GM19324 (cell line): ENCODE data around the gene ARID3B.
"Not testable (repeated sequence)": the region's sequence is repeated elsewhere in the genome, so short reads cannot be mapped to it uniquely, and the experiment has no call there.

Experiments
- ATAC-seq: cut with Tn5 transposase; IDR thresholded peaks from one replicate; pipeline ENCODE4 v1.9.1; 2021; ENCODE audit warnings: mild to moderate bottlenecking, moderate library complexity; ENCODE audit not compliant: unreplicated experiment, low FRiP score

The ARID3B gene, protein sequence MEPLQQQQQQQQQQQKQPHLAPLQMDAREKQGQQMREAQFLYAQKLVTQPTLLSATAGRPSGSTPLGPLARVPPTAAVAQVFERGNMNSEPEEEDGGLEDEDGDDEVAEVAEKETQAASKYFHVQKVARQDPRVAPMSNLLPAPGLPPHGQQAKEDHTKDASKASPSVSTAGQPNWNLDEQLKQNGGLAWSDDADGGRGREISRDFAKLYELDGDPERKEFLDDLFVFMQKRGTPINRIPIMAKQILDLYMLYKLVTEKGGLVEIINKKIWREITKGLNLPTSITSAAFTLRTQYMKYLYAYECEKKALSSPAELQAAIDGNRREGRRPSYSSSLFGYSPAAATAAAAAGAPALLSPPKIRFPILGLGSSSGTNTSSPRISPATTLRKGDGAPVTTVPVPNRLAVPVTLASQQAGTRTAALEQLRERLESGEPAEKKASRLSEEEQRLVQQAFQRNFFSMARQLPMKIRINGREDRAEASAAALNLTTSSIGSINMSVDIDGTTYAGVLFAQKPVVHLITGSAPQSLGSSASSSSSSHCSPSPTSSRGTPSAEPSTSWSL

DNA sequence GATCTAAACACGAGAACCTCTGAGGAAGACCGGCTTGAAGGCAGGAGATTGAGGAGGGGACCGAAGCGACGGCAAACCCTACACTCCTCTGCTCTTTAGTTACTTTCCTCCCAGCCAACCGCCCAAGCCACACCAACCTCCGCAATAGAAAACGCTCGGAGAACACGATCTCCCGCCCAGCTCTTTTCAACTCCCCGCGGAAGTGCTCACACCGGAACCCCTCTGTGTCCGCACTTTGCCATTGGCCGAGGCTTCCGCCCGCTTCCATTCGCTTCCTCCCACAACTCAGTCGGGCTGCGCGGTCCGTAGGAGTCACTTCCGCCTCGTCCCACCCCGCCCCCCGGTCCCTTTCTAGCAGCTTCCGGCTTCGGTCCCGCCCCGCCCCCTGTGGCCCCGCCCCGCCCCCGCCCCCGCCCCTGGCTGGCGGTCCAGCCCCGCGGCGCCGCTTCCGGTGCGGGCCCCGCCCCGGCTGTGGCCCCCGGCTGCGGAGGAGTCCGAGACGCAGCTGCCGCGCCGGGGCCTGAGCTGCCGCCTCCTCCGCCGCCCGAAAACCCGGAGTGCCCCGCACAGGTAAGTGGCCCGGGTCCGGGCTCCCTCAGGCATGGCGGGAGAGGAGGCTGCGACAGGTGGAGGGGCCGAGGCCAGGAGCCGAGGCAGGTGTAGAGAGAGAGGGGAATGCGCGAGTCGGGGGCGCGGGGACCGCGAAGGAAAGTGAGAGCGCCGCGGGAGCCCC lies at the start of gene ARID3B:
ARID3B (plus strand) TSS at position 460 of the 733 bp plus-strand sequence. CDS start 2,717 bp downstream, outside the sequence.
- peak; percentile 78 for ATAC-seq

DNA sequence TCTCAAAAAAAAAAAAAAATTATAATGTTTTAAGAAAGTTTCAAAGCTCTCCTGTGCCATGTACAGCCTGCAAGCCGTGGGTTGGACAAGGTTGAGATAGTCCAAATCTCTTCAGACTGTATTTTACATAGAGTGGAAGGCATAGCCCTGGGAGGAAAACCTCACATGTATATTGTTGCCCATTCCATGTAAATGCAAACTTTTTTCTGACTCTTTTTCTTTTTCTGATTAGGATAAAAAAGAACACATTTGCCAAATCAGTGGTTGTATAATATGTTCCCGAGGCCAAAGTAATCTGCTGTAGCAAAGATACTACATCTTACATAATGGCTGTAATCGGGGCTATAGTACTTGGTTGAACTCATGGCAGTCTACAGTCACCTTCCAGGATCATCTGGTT lies 44.4 kb upstream of the ARID3B start:
- ATAC-seq, result no peak

DNA sequence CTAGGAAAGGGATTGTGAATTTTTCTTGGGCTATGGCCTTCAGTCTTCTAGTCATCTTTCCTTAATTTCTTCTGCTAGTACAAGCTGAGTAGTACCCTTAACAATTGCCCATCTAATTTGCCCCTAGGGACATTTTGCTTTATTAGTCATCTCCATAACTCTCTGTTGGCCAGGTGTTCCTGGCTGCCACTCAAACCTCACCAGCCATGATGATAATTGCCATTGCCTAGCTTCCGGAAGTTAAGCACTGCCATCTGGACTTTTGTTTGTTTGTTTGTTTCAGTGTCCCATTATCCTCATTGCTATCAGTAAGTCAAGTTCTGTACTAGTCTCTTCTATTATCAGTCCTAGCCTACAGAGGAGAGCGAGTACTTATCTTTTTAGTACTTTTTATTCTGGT lies 43.4 kb upstream of the ARID3B start:
- no peak for ATAC-seq

DNA sequence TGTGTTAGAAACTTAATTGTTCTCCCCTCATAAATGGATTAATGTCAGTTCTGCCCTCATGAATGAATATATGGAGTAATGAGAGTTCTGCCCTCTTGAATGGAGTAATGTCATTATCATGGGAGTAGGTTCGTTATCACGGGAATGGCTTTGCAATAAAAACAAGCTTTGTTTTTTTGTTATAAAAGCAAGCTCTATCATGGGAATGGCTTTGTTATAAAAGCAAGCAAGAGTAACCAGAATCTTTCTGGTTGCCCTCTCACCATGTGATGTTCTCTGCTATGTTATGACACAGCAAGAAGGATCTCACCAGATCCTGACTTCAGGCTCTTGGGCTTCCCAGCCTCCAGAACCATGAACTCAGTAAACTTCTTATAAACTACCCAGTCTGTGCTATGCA lies 41.7 kb upstream of the ARID3B start:
- no peak for ATAC-seq

DNA sequence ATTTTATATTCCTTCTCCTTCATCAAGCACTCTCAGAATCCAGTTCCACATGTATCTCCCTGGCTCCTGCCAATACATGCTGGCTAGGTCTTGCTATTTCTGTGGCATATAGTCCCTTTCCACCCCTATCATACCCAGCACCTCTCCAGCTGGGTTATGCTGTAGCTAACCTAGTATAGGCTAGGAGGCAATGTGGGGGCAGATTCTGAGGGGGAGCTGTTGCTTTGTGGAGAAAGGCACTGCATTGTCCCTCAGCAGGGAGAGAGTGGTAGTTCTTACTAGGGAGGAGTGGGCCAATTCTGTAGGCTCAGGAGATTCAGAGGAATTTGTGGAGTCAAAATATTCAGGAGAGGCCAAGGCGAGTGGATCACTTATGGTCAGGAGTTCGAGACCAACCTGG lies 40.6 kb upstream of the ARID3B start:
- ATAC-seq, result no peak

DNA sequence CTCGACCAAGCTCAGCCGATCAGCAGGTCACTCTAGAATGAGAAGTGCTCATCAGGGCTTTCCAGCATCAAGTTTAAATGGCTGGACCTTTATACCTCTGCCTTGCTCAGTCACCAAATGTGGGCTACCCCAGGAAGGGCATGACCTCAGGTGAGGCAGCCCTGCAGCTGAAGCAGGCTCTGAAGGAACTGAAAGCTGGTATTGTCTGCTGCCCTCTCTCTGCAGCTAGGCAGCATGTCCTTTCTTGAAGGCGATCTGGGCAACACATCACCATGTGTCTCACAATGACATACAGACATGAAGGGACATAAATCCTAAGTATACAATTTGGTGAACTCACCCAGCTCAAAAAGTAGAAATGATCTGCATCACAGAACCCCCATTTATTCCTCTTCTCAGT lies 38.7 kb upstream of the ARID3B start:
- ATAC-seq, result no peak

DNA sequence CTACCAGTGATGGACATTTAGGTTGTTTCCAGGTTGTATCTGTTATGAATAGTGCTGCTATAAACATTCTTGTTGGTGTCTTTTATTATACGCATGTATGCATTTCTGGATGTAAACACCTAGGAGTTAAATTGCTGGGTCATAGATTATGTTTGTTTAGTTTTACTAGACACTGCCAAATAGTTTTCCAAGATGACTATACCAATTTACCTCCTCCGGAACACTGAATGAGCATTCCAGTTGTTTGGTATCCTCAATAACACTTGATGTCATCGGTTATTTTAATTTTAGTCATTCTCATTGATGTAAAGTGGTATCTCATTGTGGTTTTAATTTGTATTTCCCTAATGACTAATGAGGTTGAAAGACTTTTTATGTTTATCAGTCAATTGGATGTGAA lies 36.6 kb upstream of the ARID3B start:
- no peak for ATAC-seq

DNA sequence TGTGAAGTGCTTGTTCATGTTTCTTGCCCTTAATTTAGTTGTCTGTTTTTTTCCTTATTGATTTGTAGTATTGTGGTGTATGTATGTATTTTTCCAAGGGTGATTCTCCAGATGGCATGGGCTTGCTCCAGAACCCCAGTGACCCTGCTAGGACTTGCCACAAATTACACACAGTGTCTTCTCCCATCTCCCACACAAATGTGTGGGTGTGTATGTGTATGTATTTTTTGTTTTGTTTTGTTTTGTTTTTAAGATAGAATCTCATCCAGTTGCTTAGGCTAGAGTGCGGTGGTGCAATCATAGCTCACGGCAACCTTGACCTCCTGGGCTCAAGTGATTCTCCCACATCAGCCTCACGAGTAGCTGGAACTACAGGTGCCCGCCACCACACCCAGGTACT lies 36.2 kb upstream of the ARID3B start:
- no peak for ATAC-seq

DNA sequence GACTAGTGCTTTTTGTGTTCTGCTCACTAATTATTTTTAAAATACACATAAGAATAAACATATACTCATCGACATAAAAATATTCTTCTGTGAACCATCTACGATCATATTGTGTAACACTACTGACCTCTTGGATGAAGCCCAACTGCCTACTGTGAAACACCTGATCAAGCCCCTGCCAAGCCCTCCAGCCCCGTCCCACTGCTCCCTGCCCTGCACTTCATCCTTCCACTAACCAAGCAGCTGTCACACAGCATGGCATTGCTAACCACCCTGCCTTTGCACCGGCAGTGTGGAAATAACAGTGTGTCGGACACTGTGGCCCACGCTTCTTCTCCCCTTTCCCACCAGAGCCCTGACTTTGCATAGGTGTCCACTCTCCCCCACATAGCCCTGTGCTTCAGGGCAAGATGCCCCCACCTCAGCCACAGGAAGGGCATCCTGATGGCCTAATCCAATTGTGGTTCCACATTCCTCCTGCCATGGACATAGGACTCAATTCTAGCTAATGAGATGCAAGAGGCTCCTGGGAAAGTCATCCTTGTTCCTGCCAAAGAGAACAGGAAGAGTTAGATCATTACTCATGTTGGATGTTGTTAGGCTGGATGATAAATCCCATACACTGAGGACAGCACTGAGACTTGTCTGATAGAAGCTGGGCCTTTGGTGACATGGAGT lies 35.0 kb upstream of the ARID3B start:
- no peak for ATAC-seq

DNA sequence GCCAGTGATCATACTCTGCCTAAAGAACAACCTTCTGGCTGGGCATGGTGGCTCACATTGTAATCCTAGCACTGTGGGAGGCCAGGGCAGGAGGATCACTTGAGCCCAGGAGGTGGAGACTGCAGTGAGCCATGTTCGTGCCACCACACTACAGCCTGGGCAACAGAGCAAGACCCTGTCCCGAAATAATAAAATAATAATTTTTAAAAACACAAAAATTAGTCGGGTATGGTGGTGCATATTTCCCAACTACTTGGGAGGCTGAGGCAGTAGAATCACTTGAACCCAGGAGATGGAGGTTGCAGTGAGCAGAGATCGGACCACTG lies 34.5 kb upstream of the ARID3B start:
- no peak for ATAC-seq

DNA sequence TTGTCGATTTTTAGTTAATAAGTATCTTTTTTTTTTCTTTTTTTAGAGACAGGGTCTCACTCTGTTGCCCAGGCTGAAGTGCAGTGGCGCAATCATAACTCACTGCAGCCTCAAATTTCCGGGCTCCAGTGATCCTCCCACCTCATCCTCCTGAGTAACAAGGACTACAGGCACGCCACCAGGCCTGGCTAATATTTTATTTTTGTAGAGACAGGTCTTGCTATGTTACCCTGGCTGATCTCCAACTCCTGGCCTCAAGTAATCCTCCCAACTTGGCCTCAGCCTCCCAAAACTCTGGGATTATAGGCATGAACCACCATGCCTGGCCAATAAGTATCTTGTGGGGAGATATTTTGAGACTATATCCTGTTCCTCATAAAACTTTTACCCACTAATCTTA lies 29.4 kb upstream of the ARID3B start:
- ATAC-seq, result peak; percentile 37

DNA sequence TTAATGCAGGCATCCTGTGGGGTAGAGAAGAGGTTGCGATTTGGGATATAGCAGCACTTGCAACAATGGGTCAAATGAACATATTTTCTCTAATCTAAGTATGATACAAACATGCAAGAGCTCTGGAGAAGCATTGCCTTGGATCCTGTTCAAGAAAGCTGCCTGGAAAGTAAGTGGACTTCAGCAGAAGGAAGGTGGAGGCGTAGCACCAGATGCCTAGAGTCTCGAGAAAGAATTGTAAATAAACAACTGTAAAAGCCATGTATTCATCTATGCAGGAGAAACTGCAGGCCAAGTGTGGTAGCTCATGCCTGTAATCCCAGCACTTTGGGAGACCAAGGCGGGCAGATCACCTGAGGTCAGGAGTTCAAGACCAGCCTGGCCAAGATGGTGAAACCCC lies 27.0 kb upstream of the ARID3B start:
- ATAC-seq, result not testable (repeated sequence)

DNA sequence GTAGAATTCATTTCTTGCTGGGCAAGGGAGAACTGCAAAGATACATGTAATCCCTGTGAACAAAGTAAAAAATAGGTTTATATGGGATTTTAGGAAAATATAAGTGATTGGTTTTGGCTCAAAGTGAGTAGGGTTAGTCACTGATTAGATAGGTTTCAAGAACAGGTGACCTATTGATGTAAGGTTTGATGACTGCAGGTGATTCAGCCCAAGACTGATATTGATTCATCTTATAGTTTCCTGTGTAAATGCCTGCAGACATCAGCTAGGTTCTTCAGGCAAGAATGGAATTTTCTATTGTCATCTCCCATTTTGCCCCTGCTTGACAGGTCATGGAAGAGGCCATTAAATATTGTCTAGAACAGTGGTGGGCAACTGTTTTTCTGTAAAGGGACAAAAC lies 23.9 kb upstream of the ARID3B start:
- no peak for ATAC-seq

DNA sequence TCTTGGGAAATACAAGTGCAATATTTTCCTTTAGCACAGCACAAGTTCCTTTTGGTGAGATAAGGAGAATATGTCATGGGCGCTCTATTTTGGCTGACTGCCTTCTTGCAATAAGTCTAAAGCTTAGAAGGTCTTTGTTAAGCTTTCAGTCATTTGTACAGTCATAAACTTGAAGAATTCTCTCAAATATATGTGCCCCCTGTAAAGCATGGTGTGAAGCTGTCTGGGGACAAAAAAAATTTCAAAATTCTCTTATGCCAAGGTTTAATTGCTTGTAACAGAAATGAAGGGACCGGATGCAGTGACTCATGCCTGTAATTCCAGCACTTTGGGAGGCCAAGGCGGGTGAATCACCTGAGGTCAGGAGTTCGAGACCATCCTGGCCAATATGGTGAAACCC lies 21.7 kb upstream of the ARID3B start:
- ATAC-seq, result no peak

DNA sequence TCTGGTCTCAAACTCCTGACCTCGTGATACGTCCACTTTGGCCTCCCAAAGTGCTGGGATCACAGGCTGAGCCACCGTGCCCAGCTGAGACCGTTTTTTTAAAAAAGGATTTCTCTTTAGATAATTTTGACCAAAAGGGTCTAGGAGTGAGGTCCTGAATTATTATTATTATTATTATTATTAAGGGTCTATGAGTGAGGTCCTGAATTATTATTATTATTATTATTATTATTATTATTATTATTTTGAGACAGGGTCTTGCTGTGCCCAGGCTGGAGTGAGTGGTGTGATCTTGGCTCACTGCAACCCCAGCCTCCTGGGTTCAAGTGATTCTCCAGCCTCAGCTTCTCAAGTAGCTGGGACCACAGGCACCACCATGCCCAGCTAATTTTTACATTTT lies 20.6 kb upstream of the ARID3B start:
- ATAC-seq, result no peak

DNA sequence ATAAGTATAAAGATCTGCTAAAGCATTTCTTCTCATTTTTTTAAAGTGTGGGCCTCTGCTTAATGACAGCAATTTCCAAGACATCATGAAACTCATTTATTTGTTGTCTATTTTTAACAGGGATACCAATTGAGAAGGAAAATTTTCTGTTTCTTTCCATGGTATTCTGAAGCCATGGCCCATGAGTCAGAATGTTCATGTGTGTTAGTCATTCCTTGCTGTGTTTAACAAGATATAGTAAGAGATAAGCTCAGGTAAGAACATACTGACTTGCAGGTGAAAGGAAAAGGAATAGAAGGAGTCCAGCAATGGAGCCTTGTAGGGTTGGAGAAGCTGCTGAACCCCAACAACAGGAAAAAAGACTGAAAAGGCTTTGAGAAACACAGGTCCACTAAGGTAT lies 17.0 kb upstream of the ARID3B start:
- ATAC-seq, result no peak

DNA sequence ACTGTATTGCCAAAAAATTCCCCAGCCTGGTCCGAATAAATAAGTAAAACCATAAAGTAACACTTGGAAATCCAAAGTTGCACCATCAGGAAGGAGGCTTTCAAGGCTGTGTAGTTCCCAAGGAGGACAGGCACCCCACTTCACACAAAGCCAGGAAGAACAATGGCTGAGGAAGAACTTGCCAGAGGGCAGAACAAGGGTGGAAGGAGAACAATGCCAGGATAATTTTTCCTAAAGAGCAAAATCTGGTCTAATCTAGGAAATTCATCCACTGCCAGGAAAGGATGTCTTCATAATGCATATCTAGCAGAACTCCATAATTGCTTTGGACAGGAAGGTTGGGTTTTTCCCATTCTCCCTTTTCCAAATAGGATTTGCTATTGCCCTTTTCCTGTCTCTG lies 15.7 kb upstream of the ARID3B start:
- no peak for ATAC-seq

DNA sequence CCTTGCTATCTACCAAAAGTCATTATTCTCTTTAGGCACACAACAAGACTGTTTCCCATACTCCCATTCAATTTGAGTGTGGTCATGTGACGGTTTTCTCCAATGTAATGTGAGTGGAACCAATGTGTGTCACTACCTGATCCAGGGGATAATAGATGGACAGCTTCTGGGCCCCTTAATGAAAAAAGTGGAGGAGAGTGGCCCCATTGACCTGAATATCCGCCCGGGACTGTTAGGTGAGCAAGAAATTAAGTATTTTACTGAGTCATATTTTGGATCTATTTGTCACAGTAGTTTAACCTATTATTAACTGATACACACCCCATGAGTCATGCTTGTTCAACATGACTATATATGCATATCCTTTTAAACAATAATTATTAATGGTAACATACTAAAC lies 15.1 kb upstream of the ARID3B start:
- no peak for ATAC-seq

DNA sequence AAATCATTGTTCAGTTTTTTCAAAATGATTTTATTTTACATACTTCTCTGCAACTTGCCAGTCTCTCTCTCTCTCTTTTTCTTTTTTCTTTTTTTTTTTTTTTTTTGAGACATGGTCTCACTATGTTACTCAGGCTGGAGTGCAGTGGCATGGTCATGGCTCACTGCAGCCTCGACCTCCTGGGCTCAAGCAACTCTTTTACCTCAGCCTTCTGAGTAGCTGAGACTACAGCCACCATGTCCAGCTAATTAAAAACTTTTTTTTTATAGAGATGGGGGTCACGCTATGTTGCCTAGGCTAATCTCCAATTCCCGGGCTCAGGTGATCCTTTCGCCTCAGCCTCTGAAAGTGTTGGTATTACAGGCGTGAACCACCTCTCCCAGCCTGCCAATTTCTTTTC lies 12.1 kb upstream of the ARID3B start:
- no peak for ATAC-seq

DNA sequence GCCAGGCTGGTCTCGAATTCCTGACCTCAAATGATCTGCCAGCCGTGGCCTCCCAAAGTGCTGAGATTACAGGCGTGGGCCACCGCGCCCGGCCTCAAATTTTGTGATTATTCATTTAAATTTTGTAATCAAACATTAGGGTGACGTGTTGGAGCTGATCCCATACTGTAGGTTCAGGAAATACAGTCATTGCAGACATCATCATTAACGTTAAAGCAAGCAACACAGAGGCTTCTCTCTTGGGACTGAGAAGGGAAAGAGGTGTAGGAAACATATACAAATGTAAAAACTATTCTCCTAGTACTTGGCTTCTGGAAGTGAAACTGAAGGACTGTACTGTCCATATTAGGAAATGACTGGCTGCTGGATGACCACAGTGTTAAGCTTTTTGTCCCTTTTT lies 11.1 kb upstream of the ARID3B start:
- ATAC-seq, result no peak

DNA sequence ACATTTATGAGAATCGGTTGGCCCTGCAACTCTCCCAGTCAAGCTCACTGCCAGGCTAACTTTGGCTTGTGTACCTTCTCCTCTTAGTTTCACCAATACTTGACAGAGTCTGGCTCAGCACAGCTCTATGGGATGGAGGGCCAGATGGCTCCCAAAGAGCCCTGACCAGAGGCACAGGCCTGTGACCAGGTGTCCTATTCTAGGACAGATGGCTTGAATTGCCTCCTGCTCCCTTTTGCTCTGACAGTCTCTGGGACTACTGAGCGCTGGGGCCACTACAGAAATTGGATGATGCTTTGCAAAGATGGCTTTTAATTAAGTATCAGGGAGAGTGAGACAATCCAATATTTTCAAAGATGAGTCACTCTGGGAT lies 10.3 kb upstream of the ARID3B start:
- ATAC-seq, result no peak
